Keratinocyte (primary cell): ENCODE data around the gene CACNG7.

Experiments used
- CTCF ChIP-seq, 3 experiments: IDR thresholded peaks in 1 of 3; conservative IDR thresholded peaks in 1 of 3; optimal IDR thresholded peaks in 1 of 3; 2 replicates in 2 of 3; 3 replicates in 1 of 3; pipeline versions ENCODE3 to v1.5.1; 2011; ENCODE audit warnings: low read length in 3 of 3, mild to moderate bottlenecking in 3 of 3, moderate library complexity in 2 of 3, control low read depth in 1 of 3, inconsistent platforms in 1 of 3; ENCODE audit not compliant: insufficient read depth in 2 of 3; ENCODE audit errors: extremely low read depth in 1 of 3
- EZH2 ChIP-seq: IDR thresholded peaks from one replicate; pipeline ENCODE4 v1.6.1; 2012; ENCODE audit warnings: inconsistent platforms, mild to moderate bottlenecking, low read length, moderate library complexity

- TF ChIP-seq CTCF (optimal IDR thresholded peaks at IDR 0.05 in 1 of 3, IDR thresholded peaks at IDR 0.05 in 1 of 3, conservative IDR thresholded peaks at IDR 0.05 in 1 of 3; ENCODE audit: extremely low read depth in 1 of 3, insufficient read depth in 2 of 3, low read length in 3 of 3) (no peak), EZH2 (no peak)
Observed at GRCh38 chr19:53873773-53874605, 35.1 kb upstream of the CACNG7 start.
